ENCODE data around the gene KLRD1.

The KLRD1 gene

GRCh38 chr12:10283027-10283426 lies 24.6 kb upstream of the KLRD1 start:
- H3K27ac ChIP-seq (ENCODE audit: low read depth, low read length): no peak overlapping the region
- H3K4me3 ChIP-seq (ENCODE audit: low read length): no peak overlapping the region
- H3K4me2 ChIP-seq (ENCODE audit: low read length): no peak overlapping the region
- H3K27me3 ChIP-seq (ENCODE audit: control insufficient read depth, low read length): no peaks in the 10 kb centered on the region
- peaks cover 6% of the 10 kb centered on the region; the same call in 1 of the 2 replicates for H3K4me1 ChIP-seq (ENCODE audit: control insufficient read depth, low read length)
- no peaks in the 10 kb centered on the region for H3K36me3 ChIP-seq (ENCODE audit: control insufficient read depth, low read length)
- peaks cover 3% of the 10 kb centered on the region; the same call in 1 of the 2 replicates for H3K9me3 ChIP-seq (ENCODE audit: control insufficient read depth, insufficient read depth, low read length)
- no peaks in the 10 kb centered on the region for H3K9me2 ChIP-seq (replicated peaks; ENCODE audit: control insufficient read depth, low read length)
- no peaks in the 10 kb centered on the region for H4K20me1 ChIP-seq (ENCODE audit: control insufficient read depth, insufficient read depth, low read depth, low read length)
- H3K79me2 ChIP-seq (ENCODE audit: control insufficient read depth, low read length): no peaks in the 10 kb centered on the region
- TF ChIP-seq, protein P1, sequence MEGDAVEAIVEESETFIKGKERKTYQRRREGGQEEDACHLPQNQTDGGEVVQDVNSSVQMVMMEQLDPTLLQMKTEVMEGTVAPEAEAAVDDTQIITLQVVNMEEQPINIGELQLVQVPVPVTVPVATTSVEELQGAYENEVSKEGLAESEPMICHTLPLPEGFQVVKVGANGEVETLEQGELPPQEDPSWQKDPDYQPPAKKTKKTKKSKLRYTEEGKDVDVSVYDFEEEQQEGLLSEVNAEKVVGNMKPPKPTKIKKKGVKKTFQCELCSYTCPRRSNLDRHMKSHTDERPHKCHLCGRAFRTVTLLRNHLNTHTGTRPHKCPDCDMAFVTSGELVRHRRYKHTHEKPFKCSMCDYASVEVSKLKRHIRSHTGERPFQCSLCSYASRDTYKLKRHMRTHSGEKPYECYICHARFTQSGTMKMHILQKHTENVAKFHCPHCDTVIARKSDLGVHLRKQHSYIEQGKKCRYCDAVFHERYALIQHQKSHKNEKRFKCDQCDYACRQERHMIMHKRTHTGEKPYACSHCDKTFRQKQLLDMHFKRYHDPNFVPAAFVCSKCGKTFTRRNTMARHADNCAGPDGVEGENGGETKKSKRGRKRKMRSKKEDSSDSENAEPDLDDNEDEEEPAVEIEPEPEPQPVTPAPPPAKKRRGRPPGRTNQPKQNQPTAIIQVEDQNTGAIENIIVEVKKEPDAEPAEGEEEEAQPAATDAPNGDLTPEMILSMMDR (IDR thresholded peaks at IDR 0.05; ENCODE audit: low read depth, low read length, poor library complexity, severe bottlenecking): no peak
- TF ChIP-seq EZH2phosphoT487 (IDR thresholded peaks at IDR 0.05; ENCODE audit: borderline replicate concordance, low read length): no peak
- no peaks in the 10 kb centered on the region for H3F3A ChIP-seq (ENCODE audit: control insufficient read depth, insufficient read depth)

DNA sequence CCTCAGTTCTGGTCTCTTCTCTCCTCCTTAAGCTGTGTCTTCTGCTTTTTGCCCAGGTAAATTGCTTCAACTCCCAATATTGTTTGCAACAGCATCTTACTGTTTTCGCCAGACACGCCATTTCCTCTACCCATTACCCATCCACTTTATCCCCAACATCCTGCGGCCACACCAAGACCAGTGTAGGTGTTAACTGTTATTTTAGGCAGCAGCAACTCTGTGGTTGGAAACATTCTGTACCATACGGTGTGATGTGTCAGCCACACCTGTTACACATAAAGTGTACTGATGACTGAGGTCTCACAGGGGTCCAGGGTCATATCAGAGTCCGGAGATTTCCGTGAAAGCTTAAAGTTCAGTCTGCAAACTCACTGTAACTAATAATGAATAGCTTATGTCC lies 21.8 kb upstream of the KLRD1 start:
- Histone ChIP-seq H3K79me2 (ENCODE audit: control insufficient read depth, low read length) (no peaks in the 10 kb centered on the region), H3K36me3 (ENCODE audit: control insufficient read depth, low read length) (no peaks in the 10 kb centered on the region), H3K4me3 (ENCODE audit: low read length) (no peak overlapping the region), H3F3A (ENCODE audit: control insufficient read depth, insufficient read depth) (no peaks in the 10 kb centered on the region), H3K4me1 (ENCODE audit: control insufficient read depth, low read length) (peaks cover 6% of the 10 kb centered on the region; the same call in 1 of the 2 replicates), H3K27ac (ENCODE audit: low read depth, low read length) (no peak overlapping the region), H3K9me3 (ENCODE audit: control insufficient read depth, insufficient read depth, low read length) (peaks cover 3% of the 10 kb centered on the region; the same call in 1 of the 2 replicates), H3K9me2 (replicated peaks; ENCODE audit: control insufficient read depth, low read length) (no peaks in the 10 kb centered on the region), H4K20me1 (ENCODE audit: control insufficient read depth, insufficient read depth, low read depth, low read length) (no peaks in the 10 kb centered on the region), H3K27me3 (ENCODE audit: control insufficient read depth, low read length) (no peaks in the 10 kb centered on the region), H3K4me2 (ENCODE audit: low read length) (no peak overlapping the region)
- TF ChIP-seq, protein P1 (IDR thresholded peaks at IDR 0.05; ENCODE audit: low read depth, low read length, poor library complexity, severe bottlenecking): no peak
- no peak for TF ChIP-seq EZH2phosphoT487 (IDR thresholded peaks at IDR 0.05; ENCODE audit: borderline replicate concordance, low read length)

DNA sequence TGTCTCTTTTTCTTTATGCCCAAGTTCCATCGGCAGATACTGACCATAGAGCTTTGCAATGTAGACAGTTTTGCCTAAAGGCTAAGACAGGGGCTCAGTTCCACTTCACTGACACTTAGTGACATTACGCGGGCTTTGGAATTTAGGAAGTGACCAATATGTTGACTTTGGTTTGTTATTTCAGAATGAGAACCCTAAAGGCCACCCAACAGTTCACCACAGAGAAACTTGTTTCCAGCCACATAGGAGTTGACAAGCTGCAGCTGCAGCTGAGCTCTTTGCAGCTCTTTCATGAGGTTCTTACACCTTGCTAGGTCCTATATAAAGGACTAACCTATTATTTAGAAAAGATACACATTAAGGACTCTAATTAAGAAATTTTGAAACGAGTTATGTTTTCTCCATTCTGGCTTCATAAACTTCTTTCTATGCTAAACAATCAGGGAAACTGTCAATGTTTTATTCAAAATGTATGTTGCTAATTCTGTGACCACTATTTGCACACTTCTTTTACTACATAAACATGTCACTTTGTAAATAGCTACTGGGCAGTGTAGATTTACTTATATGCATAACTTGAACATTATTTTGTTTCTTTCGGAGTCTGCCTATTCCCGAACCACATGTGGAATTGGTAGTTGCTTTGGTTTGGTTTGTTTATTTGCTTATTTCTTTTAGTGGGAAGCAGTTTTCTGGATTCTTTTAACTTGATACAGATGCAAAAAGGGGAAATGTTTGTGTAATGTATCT lies 18.5 kb upstream of the KLRD1 start:
- H3K9me3 ChIP-seq (ENCODE audit: control insufficient read depth, insufficient read depth, low read length): peaks cover 3% of the 10 kb centered on the region; the same call in 1 of the 2 replicates
- H3K27ac ChIP-seq (ENCODE audit: low read depth, low read length): no peak overlapping the region
- no peak overlapping the region for H3K4me2 ChIP-seq (ENCODE audit: low read length)
- H3K79me2 ChIP-seq (ENCODE audit: control insufficient read depth, low read length): no peaks in the 10 kb centered on the region
- H3K36me3 ChIP-seq (ENCODE audit: control insufficient read depth, low read length): no peaks in the 10 kb centered on the region
- H3K9me2 ChIP-seq (replicated peaks; ENCODE audit: control insufficient read depth, low read length): no peaks in the 10 kb centered on the region
- TF ChIP-seq EZH2phosphoT487 (IDR thresholded peaks at IDR 0.05; ENCODE audit: borderline replicate concordance, low read length): no peak
- TF ChIP-seq, protein P1 (IDR thresholded peaks at IDR 0.05; ENCODE audit: low read depth, low read length, poor library complexity, severe bottlenecking): no peak
- peaks cover 10% of the 10 kb centered on the region for H3K4me1 ChIP-seq (ENCODE audit: control insufficient read depth, low read length)
- H3F3A ChIP-seq (ENCODE audit: control insufficient read depth, insufficient read depth): no peaks in the 10 kb centered on the region
- no peaks in the 10 kb centered on the region for H3K27me3 ChIP-seq (ENCODE audit: control insufficient read depth, low read length)
- no peaks in the 10 kb centered on the region for H4K20me1 ChIP-seq (ENCODE audit: control insufficient read depth, insufficient read depth, low read depth, low read length)
- H3K4me3 ChIP-seq (ENCODE audit: low read length): no peak overlapping the region
